ENCODE measurements around the gene TRNT1.

The TRNT1 gene

GRCh38 chr3:3097958-3098357 lies 28.8 kb upstream of the TRNT1 start:
- no peak for DNase-seq (ENCODE audit: low read depth)
- H3K4me3 ChIP-seq (ENCODE audit: low read depth, low read length), result no peak overlapping the region
- TF ChIP-seq POLR2A (IDR thresholded peaks at IDR 0.05; ENCODE audit: extremely low read depth, insufficient read length), result no peak
- no peak for TF ChIP-seq CTCF (IDR thresholded peaks at IDR 0.05; ENCODE audit: low read depth, low read length)
- TF ChIP-seq MYC (IDR thresholded peaks at IDR 0.05; ENCODE audit: low read depth, low read length), result no peak
- no peak for TF ChIP-seq MAX (IDR thresholded peaks at IDR 0.05; ENCODE audit: low read depth, low read length)

GRCh38 chr3:3101660-3102458 lies 24.9 kb upstream of the TRNT1 start:
- H3K4me3 ChIP-seq (ENCODE audit: low read depth, low read length), result no peak overlapping the region
- no peak for DNase-seq (ENCODE audit: low read depth)
- TF ChIP-seq POLR2A (IDR thresholded peaks at IDR 0.05; ENCODE audit: extremely low read depth, insufficient read length) (no peak), MYC (IDR thresholded peaks at IDR 0.05; ENCODE audit: low read depth, low read length) (no peak), CTCF (IDR thresholded peaks at IDR 0.05; ENCODE audit: low read depth, low read length) (no peak), MAX (IDR thresholded peaks at IDR 0.05; ENCODE audit: low read depth, low read length) (no peak)

- H3K4me3 ChIP-seq (ENCODE audit: low read depth, low read length), result no peak overlapping the region
- no peak for DNase-seq (ENCODE audit: low read depth)
- TF ChIP-seq MAX (IDR thresholded peaks at IDR 0.05; ENCODE audit: low read depth, low read length), result no peak
- TF ChIP-seq CTCF (IDR thresholded peaks at IDR 0.05; ENCODE audit: low read depth, low read length), result no peak
- no peak for TF ChIP-seq MYC (IDR thresholded peaks at IDR 0.05; ENCODE audit: low read depth, low read length)
Measured at GRCh38 chr3:3102751-3103150, 24.0 kb upstream of the TRNT1 start.

GRCh38 chr3:3105246-3105645 lies 21.5 kb upstream of the TRNT1 start:
- TF ChIP-seq MAX (IDR thresholded peaks at IDR 0.05; ENCODE audit: low read depth, low read length), result no peak
- TF ChIP-seq POLR2A (IDR thresholded peaks at IDR 0.05; ENCODE audit: extremely low read depth, insufficient read length), result no peak
- DNase-seq (ENCODE audit: low read depth), result no peak

GRCh38 chr3:3105815-3106214 lies 20.9 kb upstream of the TRNT1 start:
- no peak for TF ChIP-seq CTCF (IDR thresholded peaks at IDR 0.05; ENCODE audit: low read depth, low read length)
- TF ChIP-seq MAX (IDR thresholded peaks at IDR 0.05; ENCODE audit: low read depth, low read length), result no peak
- TF ChIP-seq MYC (IDR thresholded peaks at IDR 0.05; ENCODE audit: low read depth, low read length), result no peak
- no peak for TF ChIP-seq POLR2A (IDR thresholded peaks at IDR 0.05; ENCODE audit: extremely low read depth, insufficient read length)
- H3K4me3 ChIP-seq (ENCODE audit: low read depth, low read length), result no peak overlapping the region
- no peak for DNase-seq (ENCODE audit: low read depth)

More at GRCh38 chr3:3105246-3105645, 21.5 kb upstream of the TRNT1 start:
- H3K4me3 ChIP-seq (ENCODE audit: low read depth, low read length), result no peak overlapping the region

- no peak for DNase-seq (ENCODE audit: low read depth)
- TF ChIP-seq MYC (IDR thresholded peaks at IDR 0.05; ENCODE audit: low read depth, low read length) (no peak), POLR2A (IDR thresholded peaks at IDR 0.05; ENCODE audit: extremely low read depth, insufficient read length) (no peak), MAX (IDR thresholded peaks at IDR 0.05; ENCODE audit: low read depth, low read length) (no peak), CTCF (IDR thresholded peaks at IDR 0.05; ENCODE audit: low read depth, low read length) (no peak)
- H3K4me3 ChIP-seq (ENCODE audit: low read depth, low read length), result no peak overlapping the region
Measured at GRCh38 chr3:3107181-3107580, 19.6 kb upstream of the TRNT1 start.
